Measurements from ENCODE around the gene TEX264.

- TF ChIP-seq POLR2AphosphoS5 (IDR thresholded peaks at IDR 0.05; ENCODE audit: low read depth, low read length) (no peak), POLR2A (IDR thresholded peaks at IDR 0.05; ENCODE audit: low read depth, low read length) (no peak), TAF1 (IDR thresholded peaks at IDR 0.05; ENCODE audit: low read depth, low read length) (no peak), SPI1 (IDR thresholded peaks at IDR 0.05; ENCODE audit: low read depth, low read length) (no peak), PAX5 (IDR thresholded peaks at IDR 0.05; ENCODE audit: insufficient read depth, low read length, severe bottlenecking) (no peak), POU2F2 (IDR thresholded peaks at IDR 0.05; ENCODE audit: low read depth, low read length) (no peak)
Observed at GRCh38 chr3:51678186-51678585, 7.1 kb downstream of the TEX264 start.

Measured in GM12891 (cell line).